MM.1S (cell line): ENCODE results near the gene KLHL15.

Experiments used
- CTCF ChIP-seq: fragments of 300-600 bp; sonication (generic); IDR thresholded peaks from 2 replicates; pipeline ENCODE4 v1.5.1; 2016; ENCODE audit warnings: antibody characterized with exemption, low read length, mixed read lengths
- EZH2 ChIP-seq: fragments of 300-600 bp; sonication (generic); optimal IDR thresholded peaks from 2 replicates; pipeline ENCODE3; 2017; ENCODE audit warnings: low read depth, mild to moderate bottlenecking, antibody characterized with exemption, low read length, mixed read lengths

- no peak for TF ChIP-seq CTCF
- TF ChIP-seq EZH2: no peak
These were observed 7.5 kb upstream of the KLHL15 start for GRCh38 chrX:24034485-24034884.
